NCI-H460 (cell line): ENCODE results near the gene LPCAT1. TPM values are rescaled to one million over a fixed set of nuclear protein-coding genes. Genes with fewer than 3 reads are reported as not detected.
A peak's percentile ranks its signal among the peaks of the same experiment; 100 is the strongest.
"Not testable (repeated sequence)": the region's sequence is repeated elsewhere in the genome, so short reads cannot be mapped to it uniquely, and the experiment has no call there.

ENCODE experiments used
- DNase-seq: peaks from one replicate; pipeline ENCODE4 v3.0.0-alpha.2; 2016; ENCODE audit warnings: low read depth; ENCODE audit errors: extremely low read depth
- polyA plus RNA-seq: library from polyadenylated mRNA; depleted of rRNA; stranded (reverse); fragments of >200 nt; gene quantifications from 2 replicates; pipeline ENCODE4 v1.2.3, GENCODE V29; 2014; cell fraction: nucleus; rRNA removed
- total RNA-seq: library from RNA; depleted of rRNA; stranded (reverse); fragments of >200 nt; shearing (Covaris generic); gene quantifications from 2 replicates; pipeline ENCODE4 v1.2.3, GENCODE V29; 2014; rRNA removed

LPCAT1 gene
- 30.6 and 31.2 TPM in 2 replicates for total RNA-seq
- 56.2 and 71.8 TPM in 2 replicates for polyA plus RNA-seq

GRCh38 chr5:1523793-1524480, at the start of gene LPCAT1:
LPCAT1 (minus strand) TSS chr5:1523960; CDS start chr5:1523844, 116 bp downstream.
- peak; percentile 67 for DNase-seq

- DNase-seq: not testable (repeated sequence)
These were observed 48.1 kb upstream of the LPCAT1 start for GRCh38 chr5:1571875-1572274.

GRCh38 chr5:1570975-1571374, 47.2 kb upstream of the LPCAT1 start:
- no peak for DNase-seq

GRCh38 chr5:1568201-1568979, 44.6 kb upstream of the LPCAT1 start:
- DNase-seq: peak; percentile 76

- not testable (repeated sequence) for DNase-seq
These were observed 43.9 kb upstream of the LPCAT1 start for GRCh38 chr5:1567527-1568200.

- no peak for DNase-seq
These were observed 42.3 kb upstream of the LPCAT1 start for GRCh38 chr5:1565737-1566734.

- DNase-seq: no peak
These were observed 41.3 kb upstream of the LPCAT1 start for GRCh38 chr5:1564824-1565736.

- no peak for DNase-seq
These were observed 40.5 kb upstream of the LPCAT1 start for GRCh38 chr5:1564182-1564748.

- no peak for DNase-seq
These were observed 39.9 kb upstream of the LPCAT1 start for GRCh38 chr5:1563617-1564181.

DNA sequence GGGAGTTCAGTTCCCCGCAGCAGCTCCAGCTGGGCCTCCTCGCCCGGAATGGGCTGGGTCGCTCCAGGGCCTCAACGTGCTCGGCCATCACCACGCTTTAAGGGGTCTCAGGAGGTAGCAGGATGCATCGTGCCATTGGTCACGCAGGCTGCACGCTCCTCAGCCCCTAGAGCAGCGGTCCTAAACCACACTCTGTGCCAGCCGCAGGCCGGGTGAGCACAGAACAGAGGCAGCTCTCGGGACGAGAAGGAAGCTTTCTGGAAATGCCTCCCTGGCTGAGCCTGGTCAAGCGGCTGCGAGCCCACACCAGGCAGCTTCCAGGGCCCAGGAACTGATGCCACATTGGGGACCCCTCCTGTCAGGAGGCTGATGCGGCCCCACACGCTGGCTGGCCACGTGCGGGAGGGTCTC, 39.3 kb upstream of the LPCAT1 start:
- no peak for DNase-seq

- no peak for DNase-seq
These were observed 38.8 kb upstream of the LPCAT1 start for GRCh38 chr5:1562599-1562998.

GRCh38 chr5:1561402-1561929, 37.7 kb upstream of the LPCAT1 start:
- no peak for DNase-seq

GRCh38 chr5:1560499-1560898, 36.7 kb upstream of the LPCAT1 start:
- not testable (repeated sequence) for DNase-seq

DNA sequence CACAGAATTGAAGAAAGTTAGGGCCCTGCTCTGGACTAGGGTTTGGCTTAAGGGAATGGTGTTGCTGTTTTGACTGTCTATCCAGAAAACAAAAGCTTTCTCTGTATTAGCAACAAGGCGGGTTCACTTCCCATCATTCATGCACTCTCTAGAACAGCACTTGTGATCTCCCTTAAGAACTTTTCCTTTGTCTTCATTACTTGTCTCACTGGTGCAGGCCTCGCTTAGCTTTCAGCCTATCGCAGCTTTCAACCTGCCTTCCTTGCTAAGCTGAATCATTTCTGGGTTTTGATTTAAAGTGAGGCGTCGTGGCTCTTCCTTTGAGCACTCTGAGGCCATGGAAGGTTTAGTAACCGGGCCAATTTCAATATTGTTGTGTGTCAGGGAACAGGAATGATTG, 35.2 kb upstream of the LPCAT1 start:
- no peak for DNase-seq

GRCh38 chr5:1557114-1557873, 33.5 kb upstream of the LPCAT1 start:
- no peak for DNase-seq

DNA sequence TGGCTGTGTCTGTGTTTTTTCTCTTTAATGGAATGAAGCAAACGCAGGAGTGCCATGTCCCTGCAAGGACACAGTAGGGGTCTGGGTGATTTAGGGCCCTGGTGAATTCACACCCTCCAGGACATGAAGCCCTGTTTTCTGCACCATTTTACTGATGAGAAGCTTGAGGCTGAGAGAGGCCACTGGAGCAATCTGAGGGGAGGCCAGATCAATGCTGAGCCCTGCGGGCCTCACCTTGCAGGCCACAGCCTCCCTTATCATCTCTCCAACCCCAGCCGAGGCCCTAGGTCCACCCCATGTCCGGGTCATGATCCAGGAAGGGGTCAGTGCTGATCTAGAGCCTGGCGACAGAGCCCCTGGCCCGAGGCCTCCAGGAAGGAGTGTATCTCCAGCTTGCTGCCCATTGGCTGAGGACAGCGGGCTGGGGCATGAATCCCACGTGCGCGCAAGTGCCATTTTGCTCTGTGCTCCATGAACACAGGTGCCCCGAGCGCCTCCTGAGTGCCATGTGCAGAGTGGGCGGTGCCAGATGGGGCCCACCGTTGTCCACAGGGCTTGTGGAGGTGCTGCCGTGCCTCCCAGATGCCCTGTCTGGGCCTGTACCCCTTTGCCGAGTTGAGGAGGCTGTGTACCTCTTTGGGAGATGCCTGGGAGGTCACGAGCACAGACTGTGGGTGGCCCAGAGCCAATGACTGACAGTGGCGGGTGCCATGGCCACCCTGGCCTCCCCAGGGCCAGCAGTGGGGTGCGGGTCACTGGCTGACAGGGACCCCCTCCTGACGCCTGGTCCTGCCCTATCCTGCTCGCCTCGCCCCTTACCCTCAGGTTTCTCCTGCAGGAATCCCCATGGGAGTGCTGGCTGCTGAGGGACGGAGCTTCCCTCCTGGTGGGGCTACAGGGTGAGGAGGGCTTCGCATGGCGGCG, 32.3 kb upstream of the LPCAT1 start:
- DNase-seq: no peak
